ENCODE data around the gene CHMP6.
A peak's percentile ranks its signal among the peaks of the same experiment; 100 is the strongest.

The CHMP6 gene

GRCh38 chr17:80971704-80972304 is 19.8 kb upstream of the CHMP6 start:
- DNase-seq: no peak

- DNase-seq: no peak
Observed at GRCh38 chr17:80976701-80977100, 14.9 kb upstream of the CHMP6 start.

- DNase-seq: no peak
Observed at GRCh38 chr17:80977172-80977571, 14.5 kb upstream of the CHMP6 start.

GRCh38 chr17:80978499-80979497 is 12.8 kb upstream of the CHMP6 start:
- DNase-seq: no peak

GRCh38 chr17:80979547-80980378 is 11.9 kb upstream of the CHMP6 start:
- no peak for DNase-seq

- no peak for DNase-seq
Observed at GRCh38 chr17:80980397-80981061, 11.1 kb upstream of the CHMP6 start.

- no peak for DNase-seq
Observed at GRCh38 chr17:80981062-80981902, 10.4 kb upstream of the CHMP6 start.

- no peak for DNase-seq
Observed at GRCh38 chr17:80981929-80982425, 9.7 kb upstream of the CHMP6 start.

GRCh38 chr17:80982426-80982974 is 9.1 kb upstream of the CHMP6 start:
- no peak for DNase-seq

- DNase-seq: no peak
Observed at GRCh38 chr17:80983545-80983944, 8.1 kb upstream of the CHMP6 start.

- DNase-seq: peak; percentile 16
Observed at GRCh38 chr17:80984749-80985148, 6.9 kb upstream of the CHMP6 start.

GRCh38 chr17:80986046-80986445 is 5.6 kb upstream of the CHMP6 start:
- DNase-seq: no peak

GRCh38 chr17:80986816-80987475 is 4.7 kb upstream of the CHMP6 start:
- DNase-seq: no peak

GRCh38 chr17:80987941-80988461 is 3.6 kb upstream of the CHMP6 start:
- DNase-seq: no peak

GRCh38 chr17:80989586-80989913 is 2.1 kb upstream of the CHMP6 start:
- no peak for DNase-seq

- no peak for DNase-seq
Observed at GRCh38 chr17:80990921-80991644, 558 bp upstream of the CHMP6 start.

- DNase-seq: no peak
Observed at GRCh38 chr17:80992077-80992947, 671 bp downstream of the CHMP6 start.

- no peak for DNase-seq
Observed at GRCh38 chr17:80992948-80993624, 1.4 kb downstream of the CHMP6 start.
